GM18502 (cell line): ENCODE results near the gene EEF1G.
"Not testable (repeated sequence)": the region's sequence is repeated elsewhere in the genome, so short reads cannot be mapped to it uniquely, and the experiment has no call there.

Experiments used
- ATAC-seq: cut with Tn5 transposase; IDR thresholded peaks from one replicate; pipeline ENCODE4 v1.9.1; 2021; ENCODE audit warnings: mild to moderate bottlenecking; ENCODE audit not compliant: unreplicated experiment, poor library complexity

EEF1G gene

GRCh38 chr11:62573592-62574362 is at the start of gene EEF1G:
TSS of gene EEF1G (minus strand) at chr11:62573891. CDS start at chr11:62573842, 49 bp downstream.
- peak; percentile 87 for ATAC-seq

GRCh38 chr11:62622476-62623089 is 48.9 kb upstream of the EEF1G start:
- ATAC-seq = no peak

DNA sequence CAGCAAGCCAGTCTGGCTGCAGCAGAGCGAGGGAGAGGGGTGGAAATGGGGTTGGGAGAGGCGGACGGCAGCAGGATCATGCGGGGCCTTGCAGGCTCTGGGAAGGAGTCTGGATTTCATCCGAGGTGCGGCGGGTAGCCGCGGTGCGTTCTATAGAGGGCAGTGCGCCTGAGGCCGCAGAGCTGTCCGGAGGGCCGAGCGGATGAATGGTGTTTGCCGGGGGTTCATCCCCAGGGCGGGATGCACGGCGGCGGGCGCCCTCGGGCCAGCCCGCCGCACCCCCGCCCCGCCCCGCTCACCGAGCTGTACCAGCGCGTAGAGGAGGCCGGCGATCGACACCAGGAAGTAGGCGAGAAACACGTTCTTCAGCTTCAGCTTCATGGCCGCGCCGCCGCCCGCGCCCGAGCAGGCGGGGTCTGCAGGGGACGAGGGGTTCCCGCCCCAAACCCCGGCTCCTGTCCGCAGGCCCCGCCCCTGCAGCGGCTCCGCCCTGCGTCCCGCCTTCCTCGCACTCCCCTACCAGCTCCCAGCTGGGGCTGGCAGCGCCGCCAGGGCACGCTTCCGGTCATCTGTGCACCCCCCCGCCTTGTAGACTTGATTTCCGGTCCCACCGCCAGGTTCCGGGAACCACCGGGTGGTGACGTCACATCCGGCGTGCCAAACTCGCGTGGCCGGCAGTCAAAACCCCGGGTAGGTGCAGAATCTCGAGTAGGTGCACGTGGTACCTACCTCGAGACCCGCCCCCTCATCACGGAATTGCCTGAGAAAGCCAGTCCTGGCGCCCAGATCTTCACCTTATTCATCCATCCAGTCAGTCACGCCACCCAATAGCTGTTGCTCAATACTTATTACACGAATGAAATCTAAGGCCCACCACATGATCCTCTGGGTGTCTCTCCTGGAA is 48.1 kb upstream of the EEF1G start, which contains the start of gene B3GAT3:
Gene B3GAT3 (minus strand): TSS at position 420 of the 904 bp plus-strand sequence. CDS start 39 bp downstream, at position 381.
- peak; percentile 94 for ATAC-seq

- no peak for ATAC-seq
Observed at GRCh38 chr11:62621027-62621566, 47.4 kb upstream of the EEF1G start.

DNA sequence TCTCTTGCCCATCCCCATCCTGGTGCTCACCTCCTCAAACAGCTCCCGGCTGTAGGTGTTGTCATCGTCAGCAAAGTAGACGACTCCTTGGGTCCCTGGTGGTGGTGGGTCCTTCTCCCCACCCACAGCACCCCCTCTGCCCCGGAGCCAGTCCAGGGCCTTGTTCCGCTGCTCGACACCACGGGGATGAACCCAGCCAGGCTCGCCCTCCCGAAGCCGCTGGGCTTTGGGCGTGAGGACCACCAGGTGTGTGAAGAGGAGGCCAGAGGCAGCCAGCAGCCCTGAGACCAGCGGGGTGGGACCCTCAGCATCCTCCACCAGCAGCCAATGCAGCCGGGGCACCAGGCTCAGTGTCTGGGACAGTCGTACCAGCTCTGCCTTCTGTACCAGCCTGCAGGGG is 43.3 kb upstream of the EEF1G start:
- not testable (repeated sequence) for ATAC-seq

GRCh38 chr11:62615521-62615920 is 41.8 kb upstream of the EEF1G start:
- ATAC-seq = no peak

DNA sequence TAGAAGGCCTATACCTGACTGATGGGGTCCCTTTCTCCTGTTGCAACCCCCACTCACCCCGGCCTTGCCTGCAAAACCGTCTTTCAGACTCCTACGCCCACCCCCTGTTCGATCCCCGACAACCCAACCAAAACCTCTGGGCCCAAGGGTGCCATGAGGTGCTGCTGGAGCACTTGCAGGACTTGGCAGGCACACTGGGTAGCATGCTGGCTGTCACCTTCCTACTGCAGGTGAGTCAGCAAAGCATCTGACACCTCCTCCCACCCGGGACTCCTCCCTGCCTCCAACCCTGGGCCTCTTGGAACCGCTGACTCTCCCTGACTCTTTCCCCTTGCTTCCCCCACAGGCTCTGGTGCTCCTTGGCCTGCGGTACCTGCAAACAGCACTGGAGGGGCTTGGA is 40.6 kb upstream of the EEF1G start:
- no peak for ATAC-seq

DNA sequence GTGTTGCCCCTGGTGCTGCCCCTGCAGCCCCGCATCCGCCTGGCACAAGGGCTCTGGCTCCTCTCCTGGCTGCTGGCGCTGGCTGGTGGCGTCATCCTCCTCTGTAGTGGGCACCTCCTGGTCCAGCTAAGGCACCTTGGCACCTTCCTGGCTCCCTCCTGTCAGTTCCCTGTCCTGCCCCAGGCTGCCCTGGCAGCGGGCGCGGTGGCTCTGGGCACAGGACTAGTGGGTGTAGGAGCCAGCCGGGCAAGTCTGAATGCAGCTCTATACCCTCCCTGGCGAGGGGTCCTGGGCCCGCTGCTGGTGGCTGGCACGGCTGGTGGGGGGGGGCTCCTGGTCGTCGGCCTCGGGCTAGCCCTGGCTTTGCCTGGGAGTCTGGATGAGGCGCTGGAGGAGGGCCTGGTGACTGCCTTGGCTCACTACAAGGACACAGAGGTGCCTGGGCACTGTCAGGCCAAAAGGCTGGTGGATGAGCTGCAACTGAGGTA is 39.6 kb upstream of the EEF1G start:
- ATAC-seq = no peak

DNA sequence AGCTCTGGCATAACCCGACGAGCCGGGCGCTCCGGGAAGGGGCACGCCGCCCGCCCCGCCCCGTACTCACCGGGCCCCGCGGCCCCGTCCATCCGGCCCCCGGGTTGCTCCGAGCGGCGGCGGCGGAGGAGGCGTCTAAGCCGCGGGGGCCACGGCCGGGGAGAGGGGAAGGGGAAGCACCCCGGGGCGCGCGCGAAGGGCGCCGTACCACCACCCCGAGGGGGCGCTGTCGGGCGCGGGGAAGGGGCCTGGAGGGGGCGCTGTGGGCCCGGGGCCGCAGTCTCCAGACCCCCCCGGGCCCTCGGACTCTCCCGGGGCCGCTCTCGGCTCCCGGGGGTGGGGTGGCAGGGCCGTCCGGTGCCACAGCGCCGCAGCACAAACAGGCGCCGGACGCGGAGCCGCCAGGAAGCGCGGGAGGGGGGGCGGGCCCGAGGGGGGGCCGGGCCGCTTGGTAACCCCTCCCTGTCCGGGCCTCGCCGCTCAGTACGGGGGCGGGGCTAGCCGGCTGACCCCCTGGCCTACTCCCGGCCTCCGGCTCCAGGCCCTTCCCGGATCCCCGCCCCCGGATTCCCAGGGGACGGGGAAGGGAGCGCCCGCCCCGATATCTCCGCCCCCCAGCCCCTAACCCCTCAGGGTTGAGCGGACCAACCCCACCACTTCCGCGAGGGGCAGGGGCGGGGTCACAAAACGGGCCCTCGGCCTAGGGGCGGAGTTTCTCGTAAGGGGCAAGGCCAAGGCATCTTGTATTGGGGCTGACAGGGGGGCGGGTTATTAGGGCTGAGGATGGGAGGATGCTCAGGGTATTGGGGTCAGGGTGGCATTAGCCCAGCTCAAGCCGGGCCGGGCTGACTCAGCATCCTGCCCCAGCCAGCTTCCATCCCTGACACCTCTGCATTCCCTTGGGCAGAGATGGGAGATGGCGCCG is 38.9 kb upstream of the EEF1G start, which contains the start of the genes EML3 and ROM1:
Gene EML3 (minus strand): TSS at position 410 of the 925 bp plus-strand sequence. CDS start 318 bp downstream, at position 92.
Gene ROM1 (plus strand): TSS at position 892 of the 925 bp plus-strand sequence. CDS start 25 bp downstream, at position 917.
- ATAC-seq = peak; percentile 78

GRCh38 chr11:62611705-62612365 is 38.1 kb upstream of the EEF1G start:
- ATAC-seq = peak; percentile 20

DNA sequence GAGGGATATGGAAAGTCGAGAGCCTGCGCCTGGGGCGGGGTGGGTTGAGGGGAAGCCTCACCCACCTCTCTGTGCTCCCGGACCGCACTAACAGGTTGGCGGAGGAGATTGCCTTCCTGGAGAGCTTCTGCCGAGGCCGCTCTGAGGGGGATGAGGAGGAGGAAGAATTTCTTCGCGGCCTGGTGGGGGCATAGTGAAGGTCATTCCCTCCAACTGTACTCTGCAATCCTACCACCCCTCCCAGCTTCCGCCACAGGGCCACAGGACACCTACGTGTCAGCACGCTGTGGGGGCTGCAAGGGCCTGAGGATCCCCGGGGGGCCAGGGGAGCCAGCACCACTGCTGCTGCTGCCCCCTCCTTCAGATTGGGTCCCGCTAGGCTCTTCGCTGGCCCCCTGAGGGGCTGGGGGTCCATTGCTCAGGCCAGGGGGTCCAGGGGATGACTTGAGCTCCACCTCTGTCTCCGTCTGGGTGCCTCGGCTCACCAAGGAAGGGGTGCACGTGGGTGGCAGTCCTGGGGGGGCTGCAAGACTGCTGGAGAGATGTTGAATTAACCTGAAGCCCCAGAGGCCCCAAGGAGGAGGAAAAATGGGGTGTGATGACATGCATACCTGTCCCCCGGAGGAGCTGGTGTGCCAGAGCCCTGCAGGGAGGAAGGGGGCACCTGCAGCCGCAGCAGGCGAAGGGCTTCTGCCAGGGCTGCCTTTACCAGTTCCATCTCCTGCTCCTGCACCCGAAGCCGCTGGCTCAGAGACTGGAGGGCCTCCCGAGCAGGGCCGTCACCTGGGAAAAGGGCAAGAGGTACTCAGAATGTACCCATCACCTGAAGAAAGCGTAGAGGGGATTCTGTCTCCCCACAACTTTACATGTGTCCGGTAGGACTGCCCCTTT is 37.4 kb upstream of the EEF1G start:
- no peak for ATAC-seq

DNA sequence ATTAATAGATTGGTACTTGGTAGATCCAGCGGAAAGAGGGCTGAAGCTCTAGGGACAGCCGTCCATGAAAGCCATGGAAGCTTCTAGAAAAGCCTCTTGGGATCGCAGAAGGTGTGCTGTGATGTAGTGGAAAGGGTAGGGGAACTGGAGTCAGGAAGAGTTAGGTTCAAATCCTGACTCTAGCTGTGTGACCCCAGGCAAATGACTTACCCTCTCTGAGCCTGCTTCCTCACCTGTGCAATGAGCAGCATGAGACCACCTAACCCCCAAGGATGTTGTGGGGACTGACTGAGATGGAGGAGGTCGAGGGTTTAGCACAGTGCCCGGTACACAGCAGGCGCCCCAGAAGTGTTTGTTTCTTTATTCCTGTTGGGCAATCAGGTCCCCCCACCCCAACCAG is 36.7 kb upstream of the EEF1G start:
- ATAC-seq = no peak

DNA sequence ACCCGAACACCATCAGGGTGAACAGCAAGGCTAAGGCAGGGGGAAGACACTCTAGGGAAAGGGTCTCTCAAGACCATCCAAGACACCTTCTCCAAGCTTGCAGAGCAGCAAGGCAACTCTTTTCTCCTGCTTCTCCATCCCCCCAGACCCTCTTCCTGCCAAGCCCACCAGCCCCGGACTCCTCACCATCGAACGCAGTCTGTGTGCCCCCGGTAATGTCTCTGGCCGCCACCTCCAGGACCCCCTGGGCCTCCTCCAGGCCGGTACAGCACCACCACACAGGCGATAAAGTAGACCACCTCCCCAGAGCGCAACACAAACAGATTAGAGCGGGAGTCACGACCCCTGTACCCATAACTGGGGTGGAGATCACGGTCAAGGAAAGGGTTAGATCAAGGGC is 35.1 kb upstream of the EEF1G start:
- no peak for ATAC-seq

GRCh38 chr11:62607714-62608113 is 34.0 kb upstream of the EEF1G start:
- ATAC-seq = no peak

DNA sequence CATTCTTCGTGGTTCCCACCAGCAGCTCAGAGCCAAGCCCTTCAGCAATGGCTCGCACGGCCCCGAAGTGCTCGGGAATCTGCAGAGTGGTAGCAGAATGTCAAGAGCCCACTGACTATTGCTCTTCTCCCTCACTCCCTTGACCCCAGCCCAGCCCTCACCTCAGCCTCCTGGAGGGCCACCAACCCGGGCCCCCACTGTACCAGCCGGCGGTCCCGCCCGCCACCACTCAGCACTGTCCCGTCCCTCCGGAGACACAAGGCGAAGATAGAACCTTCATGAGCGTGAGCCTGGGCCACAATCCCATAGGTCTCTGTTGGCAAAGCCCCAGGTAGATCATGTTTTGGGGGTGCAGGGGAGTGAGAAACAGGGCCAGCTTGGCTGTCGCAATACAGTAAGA is 32.2 kb upstream of the EEF1G start:
- no peak for ATAC-seq

DNA sequence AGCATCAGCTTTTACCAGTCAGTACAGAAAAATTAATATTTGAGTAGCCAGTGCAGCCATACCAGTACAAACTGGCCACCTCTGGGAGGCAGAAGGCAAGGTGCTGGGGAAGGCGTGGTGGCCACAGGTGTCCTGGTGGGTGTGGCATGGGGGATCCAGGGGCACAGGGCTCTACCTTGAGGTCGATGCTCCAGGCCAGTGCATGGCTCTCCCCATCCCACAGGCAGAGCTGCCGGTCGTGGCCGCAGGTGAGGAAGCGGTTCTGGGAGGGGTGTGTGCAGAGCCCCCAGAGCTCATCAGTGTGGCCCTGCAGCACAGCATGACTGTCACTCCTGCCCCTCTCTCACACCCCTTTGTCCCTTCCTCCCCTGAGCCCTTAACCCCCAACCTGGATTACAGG is 31.8 kb upstream of the EEF1G start:
- ATAC-seq = no peak

- ATAC-seq = no peak
Observed at GRCh38 chr11:62604460-62605120, 30.9 kb upstream of the EEF1G start.
